Smooth muscle cell (in vitro differentiated cells): ENCODE measurements around the gene CDC20B. TPM values are rescaled to one million over a fixed set of nuclear protein-coding genes. Genes with fewer than 3 reads are reported as not detected.
A peak's percentile ranks its signal among the peaks of the same experiment; 100 is the strongest.

Source experiments
- DNase-seq: peaks from one replicate; lab custom pipeline; 2025; ENCODE audit not compliant: unreplicated experiment; lab: John Stamatoyannopoulos, UW
- H2AFZ ChIP-seq: fragments of 200-600 bp; sonication (generic); 2 replicates; pipeline ENCODE4 v1.6.0; 2016; ENCODE audit warnings: antibody characterized with exemption, low read depth, mild to moderate bottlenecking
- H3F3A ChIP-seq: fragments of 200-600 bp; sonication (generic); 2 replicates; pipeline ENCODE4 v1.6.0; 2017; ENCODE audit warnings: antibody characterized with exemption, low read depth
- H3K27ac ChIP-seq: fragments of 200-600 bp; sonication (generic); 2 replicates; pipeline ENCODE4 v1.5.1; 2016; ENCODE audit warnings: low read depth, mild to moderate bottlenecking
- H3K27me3 ChIP-seq: fragments of 200-600 bp; sonication (generic); 2 replicates; pipeline ENCODE4 v1.6.1; 2016; ENCODE audit warnings: low read depth, mild to moderate bottlenecking
- H3K36me3 ChIP-seq: fragments of 200-600 bp; sonication (generic); 2 replicates; pipeline ENCODE4 v1.5.1; 2016; ENCODE audit warnings: low read depth
- H3K4me1 ChIP-seq: fragments of 200-600 bp; sonication (generic); 2 replicates; pipeline ENCODE4 v1.5.1; 2016; ENCODE audit warnings: low read depth
- H3K4me2 ChIP-seq: fragments of 200-600 bp; sonication (generic); 2 replicates; pipeline ENCODE4 v1.6.0; 2016; ENCODE audit warnings: mild to moderate bottlenecking
- H3K4me3 ChIP-seq: fragments of 200-600 bp; sonication (generic); 2 replicates; pipeline ENCODE4 v1.5.1; 2016; ENCODE audit warnings: mild to moderate bottlenecking
- H3K79me2 ChIP-seq: fragments of 200-600 bp; sonication (generic); 2 replicates; pipeline ENCODE4 v1.6.0; 2016; ENCODE audit warnings: low read depth, mild to moderate bottlenecking
- H3K9ac ChIP-seq: fragments of 200-600 bp; sonication (generic); 2 replicates; pipeline ENCODE4 v1.6.0; 2016; ENCODE audit warnings: low read depth
- H3K9me3 ChIP-seq: fragments of 200-600 bp; sonication (generic); replicated peaks from 2 replicates; pipeline ENCODE4 v1.5.1; 2016; ENCODE audit warnings: low read depth
- H4K20me1 ChIP-seq: fragments of 200-600 bp; sonication (generic); 2 replicates; pipeline ENCODE4 v1.6.0; 2016; ENCODE audit warnings: low read depth
- CTCF ChIP-seq: fragments of 200-600 bp; sonication (generic); IDR thresholded peaks from 2 replicates; pipeline ENCODE4 v1.5.1; 2017; ENCODE audit warnings: borderline replicate concordance, mild to moderate bottlenecking, antibody characterized with exemption; ENCODE audit not compliant: insufficient read depth, poor library complexity, severe bottlenecking
- WGBS: methylation state at CpG from one replicate; pipeline ENCODE4 v1.1.7; 2016; ENCODE audit warnings: low lambda C conversion rate; 5-methylcytosine and 5-hydroxymethylcytosine counted together
- polyA plus RNA-seq: library from polyadenylated mRNA; unstranded; fragments of >200 nt; fragmentation: Nextera tagmentation; extraction: Ambion mirVana; gene quantifications from 2 replicates; pipeline ENCODE4 v1.2.1, GENCODE V29; 2016
- total RNA-seq: library from RNA; depleted of rRNA; stranded (reverse); fragments of >200 nt; gene quantifications from 2 replicates; pipeline ENCODE4 v1.2.3, GENCODE V29; 2014

Gene CDC20B
- total and polyA plus RNA-seq, 2 experiments from 2014 or later: not detected

GRCh38 chr5:55072666-55073065 lies 100.3 kb downstream of the CDC20B start:
- WGBS: 64% methylated on average over 2 of the region's 2 CpGs
- Histone ChIP-seq H3K4me2 (peak overlapping the region; percentile 9), H3K4me3 (no peak overlapping the region), H4K20me1 (no peaks in the 10 kb centered on the region), H3K27me3 (no peaks in the 10 kb centered on the region), H3K9ac (no peak overlapping the region), H3K27ac (no peak overlapping the region), H3K79me2 (no peaks in the 10 kb centered on the region), H3F3A (no peaks in the 10 kb centered on the region), H2AFZ (no peak overlapping the region), H3K9me3 (no peaks in the 10 kb centered on the region), H3K36me3 (no peaks in the 10 kb centered on the region), H3K4me1 (no peaks in the 10 kb centered on the region)
- no peak for TF ChIP-seq CTCF
- DNase-seq: no peak

- WGBS: 93% methylated on average over 1 of the region's 1 CpG
- H3K79me2 ChIP-seq: no peaks in the 10 kb centered on the region
- no peak for TF ChIP-seq CTCF
Observed at GRCh38 chr5:55071413-55071812, 101.6 kb downstream of the CDC20B start.

DNA sequence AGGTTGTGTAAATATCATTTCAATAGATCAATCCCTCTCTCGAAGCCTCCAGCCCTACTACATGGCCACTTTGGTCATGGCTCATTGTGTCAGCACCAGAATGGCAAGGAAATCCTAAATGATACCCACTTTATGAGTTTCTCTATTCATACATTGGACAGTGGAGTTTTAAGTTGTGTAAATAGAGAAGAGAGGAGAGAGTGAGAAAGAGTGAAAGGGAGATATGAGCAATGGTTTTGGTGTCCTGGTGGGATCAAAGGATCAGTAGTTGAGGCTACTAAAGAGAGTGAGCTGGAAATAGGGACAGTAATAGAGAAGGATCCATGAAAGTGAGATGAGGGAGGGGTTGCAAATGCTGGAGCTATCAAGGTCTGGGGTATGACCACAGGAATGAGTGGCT lies 102.0 kb downstream of the CDC20B start:
- DNase-seq: no peak
- Histone ChIP-seq H3K4me3 (no peak overlapping the region), H2AFZ (no peak overlapping the region), H3K79me2 (no peaks in the 10 kb centered on the region), H3K27me3 (no peaks in the 10 kb centered on the region), H3K4me1 (no peaks in the 10 kb centered on the region), H3K4me2 (no peak overlapping the region), H3K9me3 (no peaks in the 10 kb centered on the region), H3K9ac (no peak overlapping the region), H3K36me3 (no peaks in the 10 kb centered on the region), H4K20me1 (no peaks in the 10 kb centered on the region), H3F3A (no peaks in the 10 kb centered on the region), H3K27ac (no peak overlapping the region)
- 97% methylated on average over 1 of the region's 1 CpG for WGBS
- TF ChIP-seq CTCF: no peak

More at GRCh38 chr5:55071413-55071812, 101.6 kb downstream of the CDC20B start:
- Histone ChIP-seq H3K4me1 (no peaks in the 10 kb centered on the region), H3F3A (no peaks in the 10 kb centered on the region), H3K27me3 (no peaks in the 10 kb centered on the region), H3K9ac (no peak overlapping the region), H4K20me1 (no peaks in the 10 kb centered on the region), H3K27ac (no peak overlapping the region), H3K36me3 (no peaks in the 10 kb centered on the region), H2AFZ (no peak overlapping the region), H3K9me3 (no peaks in the 10 kb centered on the region), H3K4me3 (no peak overlapping the region), H3K4me2 (no peak overlapping the region)
- no peak for DNase-seq

GRCh38 chr5:55066277-55066676 lies 106.7 kb downstream of the CDC20B start:
- no peak for TF ChIP-seq CTCF
- H3K79me2 ChIP-seq: no peaks in the 10 kb centered on the region
- H3K27me3 ChIP-seq: no peaks in the 10 kb centered on the region
- WGBS: 91% methylated on average over 3 of the region's 3 CpGs
- no peaks in the 10 kb centered on the region for H3F3A ChIP-seq
- H3K4me3 ChIP-seq: no peak overlapping the region
- H3K9ac ChIP-seq: no peak overlapping the region
- H3K9me3 ChIP-seq: no peaks in the 10 kb centered on the region
- DNase-seq: no peak
- H3K27ac ChIP-seq: no peak overlapping the region
- no peaks in the 10 kb centered on the region for H3K36me3 ChIP-seq
- H3K4me2 ChIP-seq: no peak overlapping the region
- H4K20me1 ChIP-seq: no peaks in the 10 kb centered on the region
- no peak overlapping the region for H2AFZ ChIP-seq
- no peaks in the 10 kb centered on the region for H3K4me1 ChIP-seq
